HL-60 (cell line): ENCODE data around the gene RUNX3.

Experiments used
- DNase-seq, 2 experiments: peaks; one replicate each; pipeline ENCODE4 v3.0.0-alpha.2; 2010 to 2020; ENCODE audit warnings: low read depth in 1 of 2, low spot score in 1 of 2
- H3K27ac ChIP-seq: fragments of 250-450 bp; sonication (Bioruptor Pico); replicated peaks from 2 replicates; pipeline ENCODE4 v1.5.1; 2020; ENCODE audit warnings: mild to moderate bottlenecking, moderate library complexity
- H3K27me3 ChIP-seq: fragments of 250-450 bp; sonication (Bioruptor Pico); 2 replicates; pipeline ENCODE4 v1.5.1; 2021; ENCODE audit warnings: mild to moderate bottlenecking, moderate library complexity; ENCODE audit not compliant: insufficient read depth, poor library complexity, severe bottlenecking
- H3K4me3 ChIP-seq: replicated peaks from 2 replicates; pipeline ENCODE4 v1.5.1; 2011; ENCODE audit warnings: mild to moderate bottlenecking, control low read depth, low read length; ENCODE audit not compliant: insufficient read depth
- GABPA ChIP-seq: IDR thresholded peaks from 2 replicates; pipeline ENCODE4 v1.6.1; 2012; ENCODE audit warnings: low read depth
- POLR2AphosphoS5 ChIP-seq: IDR thresholded peaks from 2 replicates; pipeline ENCODE4 v1.6.1; 2012; ENCODE audit warnings: low read depth
- SPI1 ChIP-seq: IDR thresholded peaks from 2 replicates; pipeline ENCODE4 v1.6.1; 2012; ENCODE audit warnings: low read depth, mild to moderate bottlenecking, borderline replicate concordance
- TF ChIP-seq, protein P1 (sequence below): IDR thresholded peaks from 2 replicates; pipeline ENCODE4 v1.6.1; 2012; ENCODE audit warnings: low read depth; ENCODE audit not compliant: insufficient replicate concordance
- TF ChIP-seq, protein P2 (sequence below): IDR thresholded peaks from one replicate; pipeline ENCODE4 v1.5.1; 2011; ENCODE audit warnings: low read length, control low read depth, inconsistent platforms; ENCODE audit not compliant: insufficient read depth

The RUNX3 gene

DNA sequence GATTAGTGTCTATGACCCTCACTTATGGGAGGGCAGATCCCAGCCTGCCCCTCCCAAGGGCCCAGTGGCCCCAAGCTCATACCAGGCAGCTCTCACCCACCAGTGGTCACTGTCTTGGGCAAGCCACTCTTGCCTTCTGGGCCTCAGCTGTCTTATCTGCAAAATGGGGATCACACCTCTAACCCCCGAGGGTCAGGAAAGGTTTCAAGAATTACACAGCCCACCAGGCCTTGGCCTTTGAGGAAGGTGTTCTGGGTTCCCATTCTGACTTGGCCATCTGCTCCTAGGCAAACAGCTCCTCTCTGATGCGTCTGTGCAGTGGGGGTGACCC lies 16.8 kb downstream of the RUNX3 start:
- TF ChIP-seq, protein P1, sequence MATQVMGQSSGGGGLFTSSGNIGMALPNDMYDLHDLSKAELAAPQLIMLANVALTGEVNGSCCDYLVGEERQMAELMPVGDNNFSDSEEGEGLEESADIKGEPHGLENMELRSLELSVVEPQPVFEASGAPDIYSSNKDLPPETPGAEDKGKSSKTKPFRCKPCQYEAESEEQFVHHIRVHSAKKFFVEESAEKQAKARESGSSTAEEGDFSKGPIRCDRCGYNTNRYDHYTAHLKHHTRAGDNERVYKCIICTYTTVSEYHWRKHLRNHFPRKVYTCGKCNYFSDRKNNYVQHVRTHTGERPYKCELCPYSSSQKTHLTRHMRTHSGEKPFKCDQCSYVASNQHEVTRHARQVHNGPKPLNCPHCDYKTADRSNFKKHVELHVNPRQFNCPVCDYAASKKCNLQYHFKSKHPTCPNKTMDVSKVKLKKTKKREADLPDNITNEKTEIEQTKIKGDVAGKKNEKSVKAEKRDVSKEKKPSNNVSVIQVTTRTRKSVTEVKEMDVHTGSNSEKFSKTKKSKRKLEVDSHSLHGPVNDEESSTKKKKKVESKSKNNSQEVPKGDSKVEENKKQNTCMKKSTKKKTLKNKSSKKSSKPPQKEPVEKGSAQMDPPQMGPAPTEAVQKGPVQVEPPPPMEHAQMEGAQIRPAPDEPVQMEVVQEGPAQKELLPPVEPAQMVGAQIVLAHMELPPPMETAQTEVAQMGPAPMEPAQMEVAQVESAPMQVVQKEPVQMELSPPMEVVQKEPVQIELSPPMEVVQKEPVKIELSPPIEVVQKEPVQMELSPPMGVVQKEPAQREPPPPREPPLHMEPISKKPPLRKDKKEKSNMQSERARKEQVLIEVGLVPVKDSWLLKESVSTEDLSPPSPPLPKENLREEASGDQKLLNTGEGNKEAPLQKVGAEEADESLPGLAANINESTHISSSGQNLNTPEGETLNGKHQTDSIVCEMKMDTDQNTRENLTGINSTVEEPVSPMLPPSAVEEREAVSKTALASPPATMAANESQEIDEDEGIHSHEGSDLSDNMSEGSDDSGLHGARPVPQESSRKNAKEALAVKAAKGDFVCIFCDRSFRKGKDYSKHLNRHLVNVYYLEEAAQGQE: no peak
- TF ChIP-seq, protein P2, sequence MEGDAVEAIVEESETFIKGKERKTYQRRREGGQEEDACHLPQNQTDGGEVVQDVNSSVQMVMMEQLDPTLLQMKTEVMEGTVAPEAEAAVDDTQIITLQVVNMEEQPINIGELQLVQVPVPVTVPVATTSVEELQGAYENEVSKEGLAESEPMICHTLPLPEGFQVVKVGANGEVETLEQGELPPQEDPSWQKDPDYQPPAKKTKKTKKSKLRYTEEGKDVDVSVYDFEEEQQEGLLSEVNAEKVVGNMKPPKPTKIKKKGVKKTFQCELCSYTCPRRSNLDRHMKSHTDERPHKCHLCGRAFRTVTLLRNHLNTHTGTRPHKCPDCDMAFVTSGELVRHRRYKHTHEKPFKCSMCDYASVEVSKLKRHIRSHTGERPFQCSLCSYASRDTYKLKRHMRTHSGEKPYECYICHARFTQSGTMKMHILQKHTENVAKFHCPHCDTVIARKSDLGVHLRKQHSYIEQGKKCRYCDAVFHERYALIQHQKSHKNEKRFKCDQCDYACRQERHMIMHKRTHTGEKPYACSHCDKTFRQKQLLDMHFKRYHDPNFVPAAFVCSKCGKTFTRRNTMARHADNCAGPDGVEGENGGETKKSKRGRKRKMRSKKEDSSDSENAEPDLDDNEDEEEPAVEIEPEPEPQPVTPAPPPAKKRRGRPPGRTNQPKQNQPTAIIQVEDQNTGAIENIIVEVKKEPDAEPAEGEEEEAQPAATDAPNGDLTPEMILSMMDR: no peak
- no peak for TF ChIP-seq GABPA
- no peak for TF ChIP-seq POLR2AphosphoS5
- no peak for TF ChIP-seq SPI1
- no peaks in the 10 kb centered on the region for H3K27me3 ChIP-seq
- H3K4me3 ChIP-seq: no peak overlapping the region
- DNase-seq: no peak
- no peak overlapping the region for H3K27ac ChIP-seq

DNA sequence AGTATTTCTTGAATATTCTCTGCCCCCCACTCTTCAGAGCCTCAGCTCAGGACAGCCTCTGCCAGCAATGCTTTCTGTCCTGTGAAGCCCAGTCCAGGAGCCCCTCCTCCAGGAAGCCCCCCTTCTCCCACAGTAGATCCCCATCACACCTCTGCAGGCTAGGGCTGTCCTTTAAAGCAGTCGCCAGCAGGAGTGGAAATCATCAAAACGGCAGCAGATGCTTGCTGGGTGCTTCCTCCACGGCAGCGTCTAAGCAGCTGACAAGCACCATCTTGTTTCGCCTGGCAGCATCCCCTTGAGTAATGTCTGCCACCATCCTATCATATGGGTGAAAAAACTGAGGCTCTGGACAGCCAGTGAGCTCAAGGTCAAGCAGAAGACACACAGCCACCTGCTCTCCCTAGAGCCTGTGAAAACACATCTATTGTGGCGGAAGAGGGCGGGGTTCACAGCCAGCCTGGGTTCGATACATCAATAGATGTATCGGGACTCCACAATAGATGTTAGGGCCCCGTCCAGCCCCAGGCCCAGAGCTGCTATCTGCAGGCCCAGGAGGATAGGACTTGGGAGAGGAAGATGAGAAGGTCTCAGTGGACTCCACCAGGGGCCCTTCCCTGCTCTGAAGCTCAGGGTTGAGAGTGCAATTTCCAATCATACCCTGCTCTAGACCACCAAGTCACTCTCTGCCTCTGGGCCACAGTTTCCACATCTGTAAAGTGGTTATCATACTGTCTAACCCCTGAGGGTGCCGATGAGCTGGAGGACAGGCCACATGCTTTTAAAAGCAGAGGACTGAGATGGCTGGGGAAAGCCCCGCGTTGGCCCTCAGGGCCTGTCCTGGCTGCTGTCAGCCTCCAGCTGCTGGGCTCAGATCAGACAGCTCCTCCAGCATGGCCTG lies 17.5 kb downstream of the RUNX3 start:
- no peak for DNase-seq
- Histone ChIP-seq H3K27me3 (no peaks in the 10 kb centered on the region), H3K27ac (no peak overlapping the region), H3K4me3 (no peak overlapping the region)
- TF ChIP-seq, protein P2: no peak
- TF ChIP-seq, protein P1: no peak
- TF ChIP-seq GABPA: no peak
- TF ChIP-seq SPI1: no peak
- TF ChIP-seq POLR2AphosphoS5: no peak

DNA sequence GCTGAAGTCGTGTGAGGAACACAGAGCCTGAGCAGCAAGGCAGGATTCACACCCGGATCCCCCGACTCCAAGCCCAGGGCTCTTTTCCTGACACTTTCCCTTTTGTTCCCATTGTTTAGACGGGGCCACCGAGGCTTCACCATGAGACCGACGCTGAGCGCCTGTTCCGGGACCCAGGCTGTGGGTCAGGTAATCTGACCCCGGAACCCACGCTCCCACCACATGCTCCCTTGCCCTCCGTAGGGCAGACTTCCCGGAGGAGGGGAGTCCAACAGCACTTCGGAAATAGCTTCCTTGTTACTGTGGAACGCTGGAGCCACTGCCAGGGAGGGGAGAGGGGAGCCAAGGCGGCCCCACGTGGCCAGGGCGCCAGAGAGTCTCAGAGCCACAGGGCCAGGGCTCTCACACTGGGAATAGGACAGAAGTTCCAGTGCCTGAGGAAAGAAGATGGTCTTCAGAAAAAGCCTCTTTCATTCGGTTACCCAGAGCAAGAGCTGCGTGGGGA lies 18.4 kb downstream of the RUNX3 start:
- no peak for TF ChIP-seq SPI1
- TF ChIP-seq GABPA: no peak
- TF ChIP-seq POLR2AphosphoS5: no peak
- TF ChIP-seq, protein P1: no peak
- TF ChIP-seq, protein P2: no peak
- Histone ChIP-seq H3K27ac (no peak overlapping the region), H3K4me3 (no peak overlapping the region), H3K27me3 (no peaks in the 10 kb centered on the region)
- DNase-seq: no peak
